HG03442 (cell line): ENCODE results near the gene NUDT8.
A peak's percentile ranks its signal among the peaks of the same experiment; 100 is the strongest.
"Not testable (repeated sequence)": the region's sequence is repeated elsewhere in the genome, so short reads cannot be mapped to it uniquely, and the experiment has no call there.

Source experiments
- ATAC-seq: cut with Tn5 transposase; IDR thresholded peaks from one replicate; pipeline ENCODE4 v1.9.1; 2021; ENCODE audit warnings: mild to moderate bottlenecking, moderate library complexity; ENCODE audit not compliant: unreplicated experiment

Gene NUDT8

DNA sequence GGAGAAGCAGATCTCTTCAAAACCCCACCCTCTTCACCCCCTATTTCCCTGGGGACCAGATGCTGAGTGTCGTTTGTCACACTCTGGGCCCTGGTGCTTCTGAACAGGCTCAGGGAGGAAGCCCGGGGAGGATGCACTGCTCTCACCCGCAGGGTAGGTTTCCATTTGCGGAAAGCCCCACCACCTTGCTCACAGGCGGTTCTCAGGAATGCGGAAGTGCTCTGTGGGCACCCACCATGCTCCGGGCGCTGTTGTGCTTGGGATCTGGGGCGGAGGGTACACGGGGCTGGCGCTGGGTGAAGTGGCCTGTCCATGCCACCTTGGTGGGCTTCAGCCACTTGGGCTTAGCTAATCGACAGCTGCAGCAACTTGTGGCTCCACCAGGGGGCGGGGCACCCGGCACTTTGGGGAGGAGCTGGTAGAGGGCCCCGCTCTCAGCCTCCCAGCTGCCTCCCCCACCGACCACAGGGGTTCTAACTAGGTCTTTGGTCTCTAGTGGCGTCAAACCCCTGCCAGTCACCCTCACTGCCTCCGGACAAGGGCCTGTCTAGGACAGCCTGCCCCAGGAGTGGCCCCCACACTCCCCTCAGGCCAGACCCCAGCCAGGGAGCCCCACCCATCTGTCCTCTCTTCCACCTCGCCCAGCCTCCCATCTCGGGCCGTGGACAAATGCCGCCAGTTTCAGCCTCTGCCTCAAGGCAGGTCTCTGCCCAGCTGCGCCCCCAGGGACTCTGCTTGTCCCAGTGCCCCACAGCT is 15.6 kb downstream of the NUDT8 start:
- ATAC-seq = peak; percentile 77

DNA sequence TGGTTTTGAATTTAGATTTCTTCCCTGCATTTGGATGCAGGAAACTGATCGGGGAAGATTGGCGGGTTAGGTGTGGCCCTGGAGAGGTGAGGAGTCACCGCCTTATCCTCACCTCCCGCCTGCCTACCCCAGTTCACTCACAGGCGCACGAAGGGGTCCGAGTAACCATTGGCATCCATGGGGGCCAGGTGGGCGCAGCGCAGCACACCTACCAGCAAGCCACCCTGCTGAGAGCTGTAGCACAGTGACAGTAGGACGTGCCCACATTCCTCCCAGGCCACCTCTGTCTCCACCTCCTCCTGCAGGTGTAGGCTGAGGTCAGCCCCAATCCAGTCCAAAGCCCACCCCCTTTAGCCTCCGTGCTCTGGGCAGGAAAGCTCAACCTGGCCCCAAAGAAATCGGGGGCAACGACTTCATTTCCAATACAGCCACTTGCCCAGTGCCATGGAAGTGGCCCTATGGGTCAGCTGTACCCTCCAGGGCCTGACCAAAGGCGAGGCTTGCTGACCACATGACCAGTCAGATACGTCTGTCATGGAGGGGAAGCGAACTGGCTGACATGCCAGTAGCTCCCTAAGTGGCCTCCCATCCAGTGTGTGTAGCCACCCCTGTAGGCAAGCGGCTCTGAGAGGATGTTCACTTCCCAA is 16.3 kb downstream of the NUDT8 start:
- ATAC-seq = no peak

DNA sequence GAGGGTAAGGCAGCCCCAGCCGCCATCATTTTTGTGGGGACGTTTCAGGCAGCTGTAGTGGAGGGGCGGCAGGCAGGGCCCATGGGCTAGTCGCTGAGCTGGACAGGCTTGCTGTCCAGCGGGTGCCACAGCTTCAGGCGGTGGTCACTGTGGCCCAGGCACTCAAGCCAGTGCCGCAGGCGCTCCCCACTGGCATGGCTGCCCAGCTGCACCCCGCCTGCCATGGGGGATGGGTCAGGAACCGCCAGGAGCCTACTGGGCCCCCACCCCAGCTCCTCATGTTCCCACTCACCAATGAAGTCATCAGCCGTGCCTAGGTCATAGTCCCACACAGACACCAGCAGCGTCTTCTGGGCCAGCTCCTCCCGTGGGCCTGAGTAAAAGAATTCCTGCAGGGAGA is 17.0 kb downstream of the NUDT8 start:
- ATAC-seq = no peak

DNA sequence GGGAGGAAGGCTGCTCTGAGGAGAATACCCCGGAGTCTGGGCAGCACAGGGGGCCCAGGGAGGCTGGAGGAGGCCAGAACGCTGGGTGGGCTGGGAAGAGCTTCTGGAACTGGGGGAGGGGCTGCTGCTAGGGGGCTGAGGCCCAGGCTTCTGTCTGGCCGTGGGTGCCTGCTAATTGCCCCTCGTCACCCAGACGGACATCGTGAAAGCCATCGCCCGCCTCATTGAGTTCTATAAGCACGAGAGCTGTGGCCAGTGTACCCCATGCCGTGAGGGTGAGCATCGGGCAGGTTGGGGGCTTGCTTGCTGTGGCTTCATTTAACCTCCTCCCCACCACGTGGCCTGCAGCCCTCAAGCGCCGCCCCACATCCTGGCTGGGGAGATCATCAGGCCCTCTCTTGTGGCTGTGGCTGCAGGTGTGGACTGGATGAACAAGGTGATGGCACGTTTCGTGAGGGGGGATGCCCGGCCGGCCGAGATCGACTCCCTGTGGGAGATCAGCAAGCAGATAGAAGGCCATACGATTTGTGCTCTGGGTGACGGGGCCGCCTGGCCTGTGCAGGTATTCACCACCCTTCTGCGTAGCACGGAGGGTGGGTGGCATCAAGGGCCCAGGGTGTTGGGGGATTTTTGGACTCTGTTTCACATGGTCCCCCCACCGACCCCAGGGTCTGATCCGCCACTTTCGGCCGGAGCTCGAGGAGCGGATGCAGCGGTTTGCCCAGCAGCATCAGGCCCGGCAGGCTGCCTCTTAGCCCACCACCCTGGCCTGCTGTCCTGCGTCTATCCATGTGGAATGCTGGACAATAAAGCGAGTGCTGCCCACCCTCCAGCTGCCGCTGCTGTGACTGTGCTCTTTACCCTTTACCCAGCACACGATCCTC is 17.8 kb downstream of the NUDT8 start:
- ATAC-seq = no peak

DNA sequence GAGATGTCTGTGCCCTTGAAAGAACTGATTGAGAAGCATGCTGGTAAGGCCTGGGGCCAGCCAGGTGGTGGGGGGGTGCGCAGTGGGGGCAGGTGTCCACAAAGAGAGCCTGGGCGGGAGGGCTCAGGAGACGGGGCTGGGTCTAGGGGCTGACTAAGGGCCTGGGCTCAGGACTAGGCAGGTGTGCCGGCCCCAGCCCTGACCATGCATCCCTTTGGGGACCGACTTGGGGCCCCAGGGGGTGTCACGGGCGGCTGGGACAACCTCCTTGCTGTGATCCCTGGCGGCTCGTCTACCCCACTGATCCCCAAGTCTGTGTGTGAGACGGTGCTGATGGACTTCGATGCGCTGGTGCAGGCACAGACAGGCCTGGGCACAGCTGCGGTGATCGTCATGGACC is 18.6 kb downstream of the NUDT8 start:
- no peak for ATAC-seq

DNA sequence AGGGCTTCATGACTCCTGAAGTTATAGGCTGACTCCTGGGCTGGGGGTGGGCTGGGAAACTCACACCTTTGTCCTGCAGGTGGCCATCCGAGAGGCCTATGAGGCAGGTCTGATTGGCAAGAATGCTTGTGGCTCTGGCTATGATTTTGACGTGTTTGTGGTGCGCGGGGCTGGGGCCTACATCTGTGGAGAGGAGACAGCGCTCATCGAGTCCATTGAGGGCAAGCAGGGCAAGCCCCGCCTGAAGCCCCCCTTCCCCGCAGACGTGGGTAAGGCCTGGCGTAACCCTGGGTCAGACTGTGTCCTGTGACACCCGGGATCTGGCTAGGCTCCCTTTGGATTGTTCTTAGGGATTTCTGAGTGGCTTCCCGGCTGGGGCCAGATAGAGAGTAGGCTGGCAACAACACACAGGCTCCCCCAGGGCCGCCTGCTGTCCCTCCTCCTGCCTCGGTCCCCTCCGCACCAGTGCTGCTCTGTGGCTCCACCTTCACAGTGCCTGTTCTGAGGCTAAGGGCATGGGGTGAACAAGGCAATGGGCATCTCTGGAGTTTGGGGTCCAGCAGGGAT is 19.4 kb downstream of the NUDT8 start:
- ATAC-seq = no peak

DNA sequence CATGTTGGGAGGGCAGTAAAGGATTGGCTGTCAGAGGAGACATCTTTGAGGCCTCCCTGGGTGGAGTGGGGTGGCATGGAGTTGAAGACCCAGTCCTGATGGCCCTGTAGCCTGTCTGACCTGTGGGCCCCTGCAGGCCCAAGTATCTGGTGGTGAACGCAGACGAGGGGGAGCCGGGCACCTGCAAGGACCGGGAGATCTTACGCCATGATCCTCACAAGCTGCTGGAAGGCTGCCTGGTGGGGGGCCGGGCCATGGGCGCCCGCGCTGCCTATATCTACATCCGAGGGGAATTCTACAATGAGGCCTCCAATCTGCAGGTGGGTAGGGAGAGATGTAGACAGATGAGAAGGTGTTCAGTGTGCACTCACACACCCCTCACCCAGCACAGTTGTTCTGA is 20.4 kb downstream of the NUDT8 start:
- no peak for ATAC-seq

DNA sequence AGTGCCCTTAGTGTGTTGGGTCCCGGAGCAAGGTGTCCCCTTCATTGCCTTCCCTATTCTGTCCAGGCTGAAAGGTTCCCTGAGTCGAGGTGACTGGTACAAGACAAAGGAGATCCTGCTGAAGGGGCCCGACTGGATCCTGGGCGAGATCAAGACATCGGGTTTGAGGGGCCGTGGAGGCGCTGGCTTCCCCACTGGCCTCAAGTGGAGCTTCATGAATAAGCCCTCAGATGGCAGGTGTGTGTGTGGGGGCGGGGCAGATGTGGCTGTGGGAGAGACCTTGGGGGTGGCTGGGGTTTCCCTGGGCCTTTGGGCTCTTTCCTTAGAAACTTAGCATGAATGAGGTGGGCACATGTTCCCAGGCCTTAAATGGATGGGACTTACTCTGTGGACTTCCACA is 21.3 kb downstream of the NUDT8 start:
- no peak for ATAC-seq

DNA sequence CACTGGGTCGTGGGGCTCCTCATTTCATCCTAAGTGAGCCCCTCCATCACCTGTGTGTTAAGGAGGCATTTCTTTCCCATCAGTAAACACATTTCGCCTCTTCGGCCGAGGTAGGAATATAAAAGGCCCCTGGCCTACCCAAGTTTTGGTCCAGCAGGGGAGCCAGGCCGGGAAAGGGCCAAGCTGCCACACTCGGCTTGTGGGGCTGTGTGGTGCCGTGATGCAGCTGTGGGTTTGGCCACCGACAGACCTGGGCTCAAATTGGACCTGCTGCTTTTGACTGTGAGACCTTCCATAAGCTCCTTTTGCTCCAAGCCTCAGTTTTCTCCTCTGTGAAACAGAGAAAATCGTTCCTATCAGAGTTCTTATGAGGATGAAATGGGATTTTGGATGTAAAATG is 22.2 kb downstream of the NUDT8 start:
- no peak for ATAC-seq

DNA sequence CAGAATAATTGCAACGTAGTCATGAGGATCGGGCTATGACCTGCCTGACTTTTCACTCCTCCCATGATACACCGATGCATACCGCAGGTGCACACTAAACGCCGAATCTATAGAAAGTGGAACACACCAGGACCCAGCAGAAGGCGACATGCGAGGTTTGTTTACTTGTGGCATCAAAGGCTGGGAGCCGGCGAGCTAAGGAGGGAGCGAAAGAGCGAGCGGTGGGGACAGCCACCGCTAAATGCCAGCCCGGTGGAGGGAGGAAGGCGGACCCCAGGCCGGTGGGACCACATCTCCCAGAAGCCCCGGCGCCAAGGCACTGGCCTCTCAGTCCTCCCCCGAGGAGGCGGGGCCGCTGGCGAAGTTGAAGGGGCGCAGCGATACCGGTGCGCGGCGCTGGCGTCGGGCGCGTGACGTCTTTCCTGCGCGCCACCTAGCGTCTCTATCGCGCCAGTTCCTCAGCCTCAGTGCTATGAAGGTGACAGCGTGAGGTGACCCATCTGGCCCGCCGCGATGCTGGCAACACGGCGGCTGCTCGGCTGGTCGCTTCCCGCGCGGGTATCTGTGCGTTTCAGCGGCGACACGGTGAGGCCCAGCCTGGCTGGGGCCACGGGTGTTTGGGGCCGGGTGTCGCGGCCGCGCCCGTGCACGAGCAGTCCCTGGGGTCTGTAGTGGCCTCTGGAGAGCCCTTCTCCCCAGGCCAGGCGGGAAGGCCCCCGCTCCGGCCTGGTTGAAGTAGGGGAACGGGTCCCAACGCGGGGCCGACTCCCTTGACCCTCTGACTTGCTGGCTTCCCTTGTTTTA is 23.0 kb downstream of the NUDT8 start, which contains the start of gene NDUFV1:
Gene NDUFV1, plus strand, starts transcription at position 445 of the 804 bp plus-strand sequence. Its CDS starts 69 bp downstream, at position 514.
- ATAC-seq = peak; percentile 90

DNA sequence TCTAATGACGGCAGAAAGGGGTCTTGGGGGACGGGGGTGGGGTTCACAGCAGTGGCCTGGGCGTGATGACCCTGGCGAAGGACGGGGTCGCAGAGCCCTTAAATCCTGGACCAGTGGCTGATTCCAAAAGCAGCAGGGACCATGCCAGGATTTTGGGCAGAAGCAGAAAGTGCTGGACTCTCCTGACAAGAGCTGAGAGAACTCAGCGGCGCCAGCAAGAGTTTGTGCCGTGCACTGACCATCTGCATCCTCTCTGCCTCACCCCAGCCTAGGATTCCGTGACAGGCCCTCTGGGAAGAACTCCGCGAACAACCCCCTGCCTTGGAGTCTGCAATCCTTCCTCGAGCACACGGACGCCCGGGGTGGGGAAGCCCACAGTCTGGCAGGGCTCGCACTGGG is 23.6 kb downstream of the NUDT8 start:
- no peak for ATAC-seq

DNA sequence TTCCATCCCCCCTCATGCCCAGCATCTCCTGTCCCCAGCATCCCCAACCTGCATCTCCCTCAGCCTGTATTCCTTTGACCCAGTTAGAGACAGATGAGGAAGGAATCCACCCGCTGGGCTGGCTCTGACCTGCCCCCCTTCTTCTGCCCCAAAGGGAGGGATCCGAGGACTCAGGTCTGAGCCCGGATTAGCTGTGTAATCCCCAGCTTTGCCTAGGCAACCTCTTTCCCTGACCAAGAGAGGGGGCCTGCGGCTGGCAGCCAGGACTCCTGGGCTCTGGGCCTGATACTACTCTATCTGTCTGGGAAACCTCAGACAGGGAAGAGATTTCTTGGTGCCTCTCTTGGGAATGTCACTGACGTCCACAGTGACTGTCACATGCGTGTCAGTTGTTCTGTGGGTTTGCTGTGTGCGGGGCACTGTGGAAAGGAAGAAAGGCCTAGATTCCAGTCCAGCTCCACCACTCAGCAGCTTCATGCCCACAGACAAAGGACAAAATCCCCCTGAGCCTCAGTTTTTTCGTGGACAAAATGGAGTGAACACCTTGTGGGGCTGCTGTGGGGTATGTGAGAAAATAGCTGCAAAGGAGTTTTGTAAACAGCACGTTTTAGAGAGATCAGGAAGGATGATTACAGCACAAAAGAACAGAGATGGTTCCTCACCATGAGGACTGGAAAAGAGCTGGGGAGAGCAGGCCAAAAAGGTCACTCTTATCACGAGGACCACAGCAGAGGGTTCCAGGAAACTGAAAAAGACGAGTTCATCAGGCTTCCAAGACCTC is 24.3 kb downstream of the NUDT8 start:
- no peak for ATAC-seq

DNA sequence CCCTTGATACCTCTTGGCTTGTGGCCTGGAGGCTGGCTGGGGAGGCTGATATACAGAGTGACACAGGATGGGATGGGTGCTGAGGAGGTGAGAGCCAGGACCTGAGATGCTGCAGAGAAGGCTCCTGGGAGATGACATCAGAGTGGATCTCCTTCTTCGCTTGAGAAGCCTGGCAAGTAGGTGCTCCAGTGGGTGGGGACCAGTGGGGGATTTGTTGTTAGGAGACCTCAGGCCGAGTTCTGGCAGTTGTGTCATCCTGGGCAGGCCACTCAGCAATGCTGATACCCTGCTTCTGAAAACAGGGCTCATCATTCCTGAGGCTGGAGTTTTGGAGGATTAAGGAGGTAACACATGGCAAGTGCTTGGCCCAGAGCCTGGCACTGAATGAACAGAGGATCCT is 24.9 kb downstream of the NUDT8 start:
- no peak for ATAC-seq

DNA sequence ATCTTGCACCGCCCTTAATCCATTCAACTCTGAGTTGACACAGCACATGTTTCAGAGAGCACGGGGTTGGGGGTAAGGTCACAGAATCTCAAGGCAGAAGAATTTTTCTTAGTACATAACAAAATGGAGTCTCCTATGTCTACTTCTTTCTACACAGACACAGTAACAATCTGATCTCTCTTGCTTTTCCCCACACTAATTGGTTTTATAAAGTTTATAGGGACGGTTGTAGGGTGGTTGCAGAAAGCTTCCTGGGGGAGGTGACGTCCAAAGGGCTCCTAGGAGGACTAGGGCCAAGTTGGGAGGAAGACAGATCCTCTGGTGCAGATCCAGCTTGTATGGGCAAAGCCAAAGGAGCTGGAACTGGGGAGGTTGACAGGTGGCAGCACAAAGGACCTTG is 25.6 kb downstream of the NUDT8 start:
- ATAC-seq = not testable (repeated sequence)

DNA sequence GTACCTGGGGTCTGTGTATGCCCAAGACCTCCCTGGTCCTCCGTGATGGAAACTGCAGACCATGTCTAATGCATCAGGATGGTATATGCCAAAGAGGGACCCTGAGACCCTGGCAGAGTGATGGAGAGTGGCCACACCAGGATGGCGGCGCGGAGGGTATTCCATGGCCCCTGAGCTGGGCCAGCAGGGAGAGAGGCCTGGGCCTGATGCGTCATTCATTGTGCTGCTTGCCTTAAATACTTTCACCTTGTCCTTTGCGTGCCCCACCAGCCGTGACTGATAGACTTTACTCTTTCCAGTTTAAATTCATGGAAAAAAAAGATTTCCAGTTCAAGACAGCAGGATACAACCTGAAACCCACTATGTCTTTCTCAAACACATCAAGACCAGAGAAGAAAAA is 28.6 kb downstream of the NUDT8 start:
- ATAC-seq = no peak

DNA sequence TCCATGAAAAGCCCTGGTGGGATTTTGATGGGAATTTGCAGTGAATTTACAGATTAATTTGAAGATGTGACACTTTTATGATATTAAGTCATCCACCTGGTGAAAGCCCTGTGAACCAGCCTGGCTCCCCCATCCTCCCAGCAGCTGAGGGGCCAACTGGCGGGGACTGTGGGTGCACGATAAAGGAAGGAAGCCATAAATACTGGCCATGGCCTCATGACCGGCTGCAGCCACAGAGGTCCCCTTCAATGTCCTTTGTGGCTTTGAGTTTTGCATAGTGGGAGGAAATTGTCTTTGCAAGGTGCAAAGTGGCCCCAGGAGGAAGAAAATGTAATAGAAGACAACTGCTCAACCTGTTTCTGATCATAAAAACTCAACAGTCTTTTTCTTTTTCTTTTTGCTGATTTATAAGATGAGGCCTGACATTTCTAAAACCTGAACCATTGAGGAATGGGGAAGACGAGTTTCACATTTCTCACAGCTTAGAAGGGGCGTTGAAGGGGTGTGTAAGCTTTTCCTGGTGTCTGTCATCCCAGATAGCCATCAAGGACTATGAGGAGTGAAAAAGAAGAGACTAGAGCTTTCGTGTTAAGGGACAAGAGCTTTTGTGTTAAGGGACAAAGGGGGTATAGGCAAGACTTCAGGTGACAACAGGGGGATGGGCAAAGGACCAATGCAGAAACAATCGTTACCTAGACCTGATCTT is 29.3 kb downstream of the NUDT8 start:
- no peak for ATAC-seq

DNA sequence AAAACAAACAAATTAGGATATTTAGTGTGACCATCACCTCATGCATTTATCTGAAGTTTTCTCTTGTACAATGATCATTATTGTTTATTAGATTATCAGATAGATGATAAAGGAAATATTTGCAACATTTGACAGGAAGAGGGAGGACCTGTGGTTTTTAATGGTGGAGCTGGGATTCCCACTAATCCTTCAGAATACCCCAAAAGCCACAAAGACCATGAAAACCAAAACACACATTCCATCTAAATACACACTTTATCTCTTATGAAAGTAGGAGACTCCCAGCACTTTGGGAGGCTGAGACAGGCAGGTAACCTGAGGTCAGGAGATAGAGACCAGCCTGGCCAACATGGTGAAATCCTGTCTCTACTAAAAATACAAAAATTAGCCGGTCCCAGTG is 30.6 kb downstream of the NUDT8 start:
- no peak for ATAC-seq

DNA sequence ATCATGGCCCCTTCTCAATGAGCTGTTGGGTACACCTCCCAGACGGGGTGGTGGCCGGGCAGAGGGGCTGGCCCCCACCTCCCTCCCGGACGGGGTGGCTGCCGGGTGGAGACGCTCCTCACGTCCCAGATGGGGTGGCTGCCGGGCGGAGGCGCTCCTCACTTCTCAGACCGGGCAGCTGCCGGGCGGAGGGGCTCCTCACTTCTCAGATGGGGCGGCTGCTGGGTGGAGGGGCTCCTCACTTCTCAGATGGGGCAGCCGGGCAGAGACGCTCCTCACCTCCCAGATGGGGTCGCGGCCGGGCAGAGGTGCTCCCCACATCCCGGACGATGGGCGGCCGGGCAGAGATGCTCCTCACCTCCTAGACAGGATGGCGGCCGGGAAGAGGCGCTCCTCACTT is 31.8 kb downstream of the NUDT8 start:
- not testable (repeated sequence) for ATAC-seq

DNA sequence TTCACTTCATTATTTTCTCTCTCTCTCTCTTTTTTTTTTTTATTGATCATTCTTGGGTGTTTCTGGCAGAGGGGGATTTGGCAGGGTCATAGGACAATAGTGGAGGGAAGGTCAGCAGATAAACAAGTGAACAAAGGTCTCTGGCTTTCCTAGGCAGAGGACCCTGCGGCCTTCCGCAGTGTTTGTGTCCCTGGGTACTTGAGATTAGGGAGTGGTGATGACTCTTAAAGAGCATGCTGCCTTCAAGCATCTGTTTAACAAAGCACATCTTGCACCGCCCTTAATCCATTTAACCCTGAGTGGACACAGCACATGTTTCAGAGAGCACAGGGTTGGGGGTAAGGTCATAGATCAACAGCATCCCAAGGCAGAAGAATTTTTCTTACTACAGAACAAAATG is 32.3 kb downstream of the NUDT8 start:
- ATAC-seq = not testable (repeated sequence)
